ENCODE measurements around the gene ADIPOR1. TPM values are rescaled to one million over a fixed set of nuclear protein-coding genes. Genes with fewer than 3 reads are reported as not detected.
"Not testable (repeated sequence)": the region's sequence is repeated elsewhere in the genome, so short reads cannot be mapped to it uniquely, and the experiment has no call there.

The ADIPOR1 gene
- total RNA-seq, 4 donors from 2014 or later, result 124 to 190 (median 169) TPM

- H3K36me3 ChIP-seq, result peaks cover 95% of the 10 kb centered on the region
- no peaks in the 10 kb centered on the region for H3K27me3 ChIP-seq
- H3K4me1 ChIP-seq, result peaks cover 10% of the 10 kb centered on the region
- DNase-seq (ENCODE audit: low spot score in 2 of 2), result no peak
- TF ChIP-seq CTCF (IDR thresholded peaks at IDR 0.05) (no peak), EP300 (IDR thresholded peaks at IDR 0.05) (no peak), POLR2A (IDR thresholded peaks at IDR 0.05) (no peak), POLR2AphosphoS5 (IDR thresholded peaks at IDR 0.05) (no peak)
- no peak overlapping the region for H3K4me3 ChIP-seq
- no peaks in the 10 kb centered on the region for H3K9me3 ChIP-seq
- H3K27ac ChIP-seq, result no peak overlapping the region
- WGBS, result 87% methylated on average over 5 of the region's 5 CpGs
These were observed 13.6 kb downstream of the ADIPOR1 start for GRCh38 chr1:202944438-202944921.

GRCh38 chr1:202942426-202942825, 15.7 kb downstream of the ADIPOR1 start:
- DNase-seq (ENCODE audit: low spot score in 2 of 2), result no peak
- Histone ChIP-seq H3K4me3 (no peak overlapping the region), H3K9me3 (no peaks in the 10 kb centered on the region), H3K27me3 (no peaks in the 10 kb centered on the region), H3K36me3 (peaks cover 76% of the 10 kb centered on the region), H3K27ac (no peak overlapping the region), H3K4me1 (peaks cover 21% of the 10 kb centered on the region)
- TF ChIP-seq EP300 (IDR thresholded peaks at IDR 0.05) (no peak), CTCF (IDR thresholded peaks at IDR 0.05) (no peak)
- WGBS, result 100% methylated on average over 1 of the region's 1 CpG

- H3K4me3 ChIP-seq, result no peak overlapping the region
- H3K27me3 ChIP-seq, result no peaks in the 10 kb centered on the region
- no peaks in the 10 kb centered on the region for H3K9me3 ChIP-seq
- no peak for DNase-seq (ENCODE audit: low spot score in 2 of 2)
- peaks cover 65% of the 10 kb centered on the region for H3K36me3 ChIP-seq
- whole genome bisulfite sequencing, result 72% methylated on average over 4 of the region's 4 CpGs
- peaks cover 21% of the 10 kb centered on the region for H3K4me1 ChIP-seq
- TF ChIP-seq CTCF (IDR thresholded peaks at IDR 0.05), result no peak
- TF ChIP-seq POLR2A (IDR thresholded peaks at IDR 0.05), result no peak
- no peak for TF ChIP-seq POLR2AphosphoS5 (IDR thresholded peaks at IDR 0.05)
- no peak for TF ChIP-seq EP300 (IDR thresholded peaks at IDR 0.05)
- no peak overlapping the region for H3K27ac ChIP-seq
These were observed 16.7 kb downstream of the ADIPOR1 start for GRCh38 chr1:202941372-202941771.

GRCh38 chr1:202940561-202940960, 17.6 kb downstream of the ADIPOR1 start:
- Histone ChIP-seq H3K9me3 (no peaks in the 10 kb centered on the region), H3K27ac (no peak overlapping the region), H3K4me1 (peaks cover 21% of the 10 kb centered on the region), H3K4me3 (no peak overlapping the region), H3K36me3 (peaks cover 57% of the 10 kb centered on the region), H3K27me3 (no peaks in the 10 kb centered on the region)
- no peak for DNase-seq (ENCODE audit: low spot score in 2 of 2)
- TF ChIP-seq EP300 (IDR thresholded peaks at IDR 0.05) (no peak), POLR2A (IDR thresholded peaks at IDR 0.05) (no peak), CTCF (IDR thresholded peaks at IDR 0.05) (no peak), POLR2AphosphoS5 (IDR thresholded peaks at IDR 0.05) (no peak)

- Histone ChIP-seq H3K27ac (no peak overlapping the region), H3K27me3 (no peaks in the 10 kb centered on the region), H3K9me3 (no peaks in the 10 kb centered on the region), H3K4me3 (no peak overlapping the region), H3K36me3 (peaks cover 36% of the 10 kb centered on the region), H3K4me1 (peaks cover 21% of the 10 kb centered on the region)
- WGBS, result 54% methylated on average over 5 of the region's 5 CpGs
- TF ChIP-seq CTCF (IDR thresholded peaks at IDR 0.05) (no peak), POLR2AphosphoS5 (IDR thresholded peaks at IDR 0.05) (no peak), POLR2A (IDR thresholded peaks at IDR 0.05) (no peak), EP300 (IDR thresholded peaks at IDR 0.05) (no peak)
- no peak for DNase-seq (ENCODE audit: low spot score in 2 of 2)
These were observed 19.7 kb downstream of the ADIPOR1 start for GRCh38 chr1:202938287-202938925.

GRCh38 chr1:202936409-202936808, 21.7 kb downstream of the ADIPOR1 start:
- not testable (repeated sequence) for H3K9me3 ChIP-seq; H3K27ac ChIP-seq; H3K4me3 ChIP-seq; DNase-seq (ENCODE audit: low spot score in 2 of 2); H3K27me3 ChIP-seq
- peaks cover 15% of the 10 kb centered on the region for H3K4me1 ChIP-seq
- H3K36me3 ChIP-seq, result peaks cover 16% of the 10 kb centered on the region
- 87% methylated on average over 2 of the region's 6 CpGs for WGBS

Measured in suprapubic skin (tissue), 4 donors.